Gastroesophageal sphincter (tissue), 4 donors: ENCODE data around the gene ID4. TPM values are rescaled to one million over a fixed set of nuclear protein-coding genes. Genes with fewer than 3 reads are reported as not detected.

ENCODE experiments used
- ATAC-seq: fragments of 150-250 bp; one replicate; pipeline ENCODE4 v1.9.1; 2016; ENCODE audit warnings: mild to moderate bottlenecking, moderate library complexity
- H3K27ac ChIP-seq, 4 donors: fragments of 200-600 bp; sonication (generic) in 3 of 4; 1 replicate in 3 of 4; 2 replicates in 1 of 4; pipeline ENCODE4 v1.5.1; 2016 to 2019
- H3K27me3 ChIP-seq: fragments of 200-600 bp; sonication (generic); one replicate; pipeline ENCODE4 v1.5.1; 2019
- H3K36me3 ChIP-seq, 2 donors: fragments of 200-600 bp; sonication (generic); one replicate each; pipeline ENCODE4 v1.5.1; 2019; ENCODE audit warnings: control low read depth in 1 of 2
- H3K4me1 ChIP-seq, 3 donors: fragments of 200-600 bp; sonication (generic); 1 replicate in 2 of 3; 2 replicates in 1 of 3; pipeline ENCODE4 v1.5.1; 2016 to 2019; ENCODE audit warnings: control low read depth in 2 of 3
- H3K4me3 ChIP-seq, 2 donors: fragments of 200-600 bp; sonication (generic); one replicate each; pipeline ENCODE4 v1.5.1; 2019; ENCODE audit warnings: mild to moderate bottlenecking in 1 of 2, moderate library complexity in 1 of 2
- H3K9me3 ChIP-seq, 3 donors: fragments of 200-600 bp; sonication (generic); one replicate each; pipeline ENCODE4 v1.5.1; 2017 to 2019; ENCODE audit warnings: control low read depth in 2 of 3
- CTCF ChIP-seq, 4 experiments: fragments of 200-600 bp in 2 of 4; fragments of 450-650 bp in 2 of 4; sonication (generic) in 1 of 4; IDR thresholded peaks; one replicate each; pipeline ENCODE4 v1.5.1; 2017 to 2019; ENCODE audit warnings: antibody characterized with exemption in 4 of 4, mild to moderate bottlenecking in 2 of 4, moderate library complexity in 2 of 4
- EP300 ChIP-seq: sonication (generic); formaldehyde crosslinking; IDR thresholded peaks from one replicate; pipeline ENCODE4 v1.6.1; 2017; ENCODE audit warnings: antibody characterized with exemption, mild to moderate bottlenecking
- POLR2A ChIP-seq, 2 donors: fragments of 450-650 bp; IDR thresholded peaks; one replicate each; pipeline ENCODE4 v1.6.1; 2017; ENCODE audit warnings: antibody characterized with exemption in 2 of 2, mild to moderate bottlenecking in 2 of 2, moderate library complexity in 1 of 2
- POLR2AphosphoS5 ChIP-seq: sonication (generic); formaldehyde crosslinking; IDR thresholded peaks from one replicate; pipeline ENCODE4 v1.6.1; 2017; ENCODE audit warnings: antibody characterized with exemption
- WGBS, 2 donors: methylation state at CpG; one replicate each; pipeline ENCODE4 v1.1.5; 2018; ENCODE audit warnings: low coverage in 1 of 2; 5-methylcytosine and 5-hydroxymethylcytosine counted together
- total RNA-seq, 4 donors: library from RNA; depleted of rRNA; stranded (reverse); fragments of >200 nt; gene quantifications; one replicate each; pipeline ENCODE4 v1.1.0, GENCODE V29; 2016

The ID4 gene
- total RNA-seq, 4 donors from 2014 or later, result 51.3 to 137 (median 63.6) TPM

GRCh38 chr6:19857703-19858102 is 20.5 kb downstream of the ID4 start:
- WGBS, 2 donors, result 82 to 92% methylated on average over 4 of the region's 4 CpGs

GRCh38 chr6:19860235-19860877 is 23.2 kb downstream of the ID4 start:
- H3K4me1 ChIP-seq, result no peaks in the 10 kb centered on the region
- no peak overlapping the region for H3K4me3 ChIP-seq
- H3K36me3 ChIP-seq, result no peaks in the 10 kb centered on the region
- ATAC-seq, result no peak
- no peaks in the 10 kb centered on the region for H3K27me3 ChIP-seq
- TF ChIP-seq POLR2AphosphoS5 (no peak), CTCF (IDR thresholded peaks at IDR 0.05) (no peak), POLR2A (IDR thresholded peaks at IDR 0.05) (no peak), EP300 (no peak)
- H3K9me3 ChIP-seq, result no peaks in the 10 kb centered on the region
- WGBS, 2 donors, result 54 to 61% methylated on average over 3 to 4 of the region's 4 CpGs
- no peak overlapping the region for H3K27ac ChIP-seq

More at GRCh38 chr6:19857703-19858102, 20.5 kb downstream of the ID4 start:
- Histone ChIP-seq H3K27ac (no peak overlapping the region), H3K36me3 (no peaks in the 10 kb centered on the region), H3K27me3 (no peaks in the 10 kb centered on the region), H3K4me3 (no peak overlapping the region), H3K9me3 (no peaks in the 10 kb centered on the region), H3K4me1 (no peaks in the 10 kb centered on the region)
- ATAC-seq, result no peak
- TF ChIP-seq POLR2A (IDR thresholded peaks at IDR 0.05) (no peak), EP300 (no peak), POLR2AphosphoS5 (no peak), CTCF (IDR thresholded peaks at IDR 0.05) (no peak)

DNA sequence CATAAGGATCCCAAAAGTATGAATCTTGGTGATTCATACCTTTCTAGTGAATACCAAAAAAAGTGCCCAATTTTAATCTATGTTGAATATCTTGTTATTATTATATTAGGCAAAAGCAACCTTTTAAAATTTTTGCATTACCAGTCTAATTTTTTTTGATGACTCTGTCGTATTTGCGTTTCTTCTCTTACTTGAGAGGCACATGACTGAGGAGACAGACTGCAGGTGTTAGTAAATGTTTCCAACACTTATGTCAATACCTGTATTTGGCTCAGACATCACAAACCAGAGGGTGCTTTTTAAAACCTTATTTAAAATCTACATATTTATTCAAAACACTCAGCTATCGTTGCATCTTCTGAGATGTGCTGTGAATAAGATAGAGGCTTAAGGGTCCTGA is 27.1 kb downstream of the ID4 start:
- no peaks in the 10 kb centered on the region for H3K36me3 ChIP-seq
- H3K27me3 ChIP-seq, result peaks cover 7% of the 10 kb centered on the region
- TF ChIP-seq POLR2A (IDR thresholded peaks at IDR 0.05) (no peak), POLR2AphosphoS5 (no peak), CTCF (IDR thresholded peaks at IDR 0.05) (no peak), EP300 (no peak)
- WGBS, 2 donors, result 91 to 93% methylated on average over 3 of the region's 3 CpGs
- no peak for ATAC-seq
- no peak overlapping the region for H3K27ac ChIP-seq
- no peaks in the 10 kb centered on the region for H3K9me3 ChIP-seq
- H3K4me3 ChIP-seq, result no peak overlapping the region
- no peaks in the 10 kb centered on the region for H3K4me1 ChIP-seq

- WGBS, 2 donors, result 60 to 70% methylated on average over 1 of the region's 1 CpG
- H3K36me3 ChIP-seq, result no peaks in the 10 kb centered on the region
- peaks cover 7% of the 10 kb centered on the region for H3K27me3 ChIP-seq
- no peak for TF ChIP-seq POLR2AphosphoS5
- no peak for TF ChIP-seq POLR2A (IDR thresholded peaks at IDR 0.05)
- TF ChIP-seq CTCF (IDR thresholded peaks at IDR 0.05), result no peak
- TF ChIP-seq EP300, result no peak
- no peak for ATAC-seq
- no peak overlapping the region for H3K4me3 ChIP-seq
- no peaks in the 10 kb centered on the region for H3K4me1 ChIP-seq
- H3K9me3 ChIP-seq, result no peaks in the 10 kb centered on the region
- H3K27ac ChIP-seq, result no peak overlapping the region
Observed at GRCh38 chr6:19865178-19865577, 28.0 kb downstream of the ID4 start.

GRCh38 chr6:19866173-19866984 is 29.2 kb downstream of the ID4 start:
- 42 to 79% methylated on average over 16 to 17 of the region's 18 CpGs for WGBS, 2 donors
- H3K9me3 ChIP-seq, result no peaks in the 10 kb centered on the region
- H3K4me1 ChIP-seq, result no peaks in the 10 kb centered on the region
- no peak overlapping the region for H3K4me3 ChIP-seq
- no peaks in the 10 kb centered on the region for H3K36me3 ChIP-seq
- TF ChIP-seq CTCF (IDR thresholded peaks at IDR 0.05), result no peak
- no peak for TF ChIP-seq POLR2AphosphoS5
- no peak for TF ChIP-seq POLR2A (IDR thresholded peaks at IDR 0.05)
- no peak for TF ChIP-seq EP300
- H3K27ac ChIP-seq, result no peak overlapping the region
- peaks cover 7% of the 10 kb centered on the region for H3K27me3 ChIP-seq
- no peak for ATAC-seq
